Immature natural killer cell (primary cell): Measurements from ENCODE around the gene ITPKC. TPM values are rescaled to one million over a fixed set of nuclear protein-coding genes. Genes with fewer than 3 reads are reported as not detected.
A peak's percentile ranks its signal among the peaks of the same experiment; 100 is the strongest.

Source experiments
- DNase-seq, 3 donors: peaks; one replicate each; pipeline ENCODE4 v3.0.0; 2022; ENCODE audit warnings: mixed read lengths in 1 of 3
- H3K27ac Mint-ChIP-seq, 6 donors: one replicate each; pipeline ENCODE4 v1.8.0; 2020; ENCODE audit warnings: mixed read lengths in 6 of 6, mild to moderate bottlenecking in 5 of 6, inconsistent platforms in 4 of 6, moderate library complexity in 3 of 6
- H3K27me3 Mint-ChIP-seq, 3 donors: one replicate each; pipeline ENCODE4 v1.8.0; 2020 to 2021; ENCODE audit warnings: low read depth in 3 of 3, mild to moderate bottlenecking in 3 of 3, mixed read lengths in 3 of 3, moderate library complexity in 3 of 3, inconsistent platforms in 1 of 3
- H3K36me3 Mint-ChIP-seq, 3 donors: one replicate each; pipeline ENCODE4 v1.8.0; 2020; ENCODE audit warnings: mixed read lengths in 3 of 3, inconsistent platforms in 2 of 3, mild to moderate bottlenecking in 2 of 3
- H3K4me1 Mint-ChIP-seq, 2 donors: one replicate each; pipeline ENCODE4 v1.8.0; 2020; ENCODE audit warnings: inconsistent platforms in 2 of 2, mild to moderate bottlenecking in 2 of 2, mixed read lengths in 2 of 2, moderate library complexity in 1 of 2
- H3K4me3 Mint-ChIP-seq, 5 donors: one replicate each; pipeline ENCODE4 v1.8.0; 2020; ENCODE audit warnings: mild to moderate bottlenecking in 5 of 5, mixed read lengths in 5 of 5, inconsistent platforms in 3 of 5, moderate library complexity in 3 of 5
- H3K9me3 Mint-ChIP-seq, 6 donors: one replicate each; pipeline ENCODE4 v1.8.0; 2020; ENCODE audit warnings: mild to moderate bottlenecking in 6 of 6, mixed read lengths in 6 of 6, inconsistent platforms in 4 of 6, moderate library complexity in 3 of 6
- polyA plus RNA-seq, 3 donors: library from polyadenylated mRNA; unstranded; fragments of 300-500 nt; fragmentation: Illumina TruSeq; gene quantifications; one replicate each; pipeline ENCODE4 v1.2.3, GENCODE V29; 2021

Gene ITPKC
- polyA plus RNA-seq, 3 donors from 2014 or later, result 3.8 to 8.1 (median 4.5) TPM

DNA sequence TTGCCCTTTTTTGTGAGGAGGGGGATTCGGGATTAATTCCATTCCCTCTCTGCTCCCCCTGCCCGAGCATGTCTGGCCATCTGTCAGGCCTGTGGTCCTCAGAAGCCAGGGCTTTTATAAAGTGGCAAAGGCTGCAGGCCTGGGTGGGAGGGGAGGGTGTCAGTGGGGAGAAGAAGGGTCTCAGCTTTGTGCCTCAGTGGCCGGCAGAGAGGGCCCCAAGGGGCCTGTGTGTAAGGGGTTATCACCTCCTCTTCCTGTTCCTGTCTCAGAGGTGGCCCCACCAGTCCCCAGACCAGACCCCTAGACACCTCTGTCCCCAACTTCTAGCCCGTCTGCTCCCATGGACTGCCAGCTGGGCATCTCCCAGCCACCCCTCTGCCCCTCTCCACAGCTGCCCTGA lies 23.0 kb upstream of the ITPKC start:
- Mint-ChIP-seq H3K27ac (no peak overlapping the region), H3K27me3 (peaks cover 1 to 3% (median 3%) of the 10 kb centered on the region in 3 donors), H3K4me3 (no peak overlapping the region), H3K36me3 (no peaks in the 10 kb centered on the region), H3K4me1 (peaks cover 3 to 5% of the 10 kb centered on the region in 2 donors), H3K9me3 (no peaks in the 10 kb centered on the region)
- DNase-seq, result no peak

DNA sequence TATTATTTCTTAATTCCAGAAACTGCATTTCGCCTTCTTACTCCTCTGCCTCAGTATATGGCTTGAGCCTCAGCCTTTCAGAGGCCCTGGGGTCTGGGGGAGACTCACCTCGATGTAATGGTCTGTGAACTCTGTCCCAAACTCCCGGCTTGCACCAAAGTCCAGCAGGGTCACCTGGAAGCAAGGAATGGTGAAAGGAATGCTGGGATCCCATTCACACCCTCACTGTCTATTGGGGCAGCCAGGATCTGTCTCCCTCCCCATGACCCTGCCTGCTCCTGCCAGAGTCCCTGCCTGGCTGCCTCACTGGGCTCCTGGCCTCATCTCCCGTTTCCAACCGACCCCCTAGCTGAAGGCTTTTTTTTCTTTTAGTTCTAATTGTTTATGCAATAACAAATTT lies 21.0 kb upstream of the ITPKC start:
- Mint-ChIP-seq H3K36me3 (peaks cover 0 to 8% (median 4%) of the 10 kb centered on the region in 3 donors), H3K27me3 (peaks cover under 1 to 1% (median under 1%) of the 10 kb centered on the region in 3 donors), H3K4me1 (peaks cover under 1% of the 10 kb centered on the region in 2 donors), H3K4me3 (no peak overlapping the region), H3K9me3 (no peaks in the 10 kb centered on the region), H3K27ac (peak overlapping the region in 1 of 6 donors; percentile 53)
- no peak for DNase-seq

DNA sequence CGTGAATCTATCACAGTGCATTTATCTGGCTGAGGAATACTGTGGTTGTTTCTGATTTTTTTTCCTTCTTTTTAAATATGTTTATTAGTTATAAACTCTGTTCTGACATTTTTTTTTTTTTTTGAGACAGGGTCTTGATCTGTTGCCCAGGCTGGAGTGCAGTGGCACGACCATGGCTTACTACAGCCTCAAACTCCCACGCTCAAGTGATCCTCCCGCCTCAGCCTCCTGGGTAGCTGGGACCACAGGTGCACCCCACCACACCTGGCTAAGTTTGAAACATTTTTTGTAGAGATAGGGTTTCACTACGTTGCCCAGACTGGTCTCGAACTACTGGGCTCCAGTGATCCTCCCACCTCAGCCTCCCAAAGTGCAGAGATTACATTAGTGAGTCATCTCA lies 19.9 kb upstream of the ITPKC start:
- Mint-ChIP-seq H3K9me3 (no peaks in the 10 kb centered on the region), H3K27me3 (no peaks in the 10 kb centered on the region), H3K36me3 (peaks cover 2 to 14% (median 4%) of the 10 kb centered on the region in 3 donors), H3K4me1 (no peaks in the 10 kb centered on the region), H3K4me3 (no peak overlapping the region), H3K27ac (no peak overlapping the region)
- DNase-seq, result no peak

DNA sequence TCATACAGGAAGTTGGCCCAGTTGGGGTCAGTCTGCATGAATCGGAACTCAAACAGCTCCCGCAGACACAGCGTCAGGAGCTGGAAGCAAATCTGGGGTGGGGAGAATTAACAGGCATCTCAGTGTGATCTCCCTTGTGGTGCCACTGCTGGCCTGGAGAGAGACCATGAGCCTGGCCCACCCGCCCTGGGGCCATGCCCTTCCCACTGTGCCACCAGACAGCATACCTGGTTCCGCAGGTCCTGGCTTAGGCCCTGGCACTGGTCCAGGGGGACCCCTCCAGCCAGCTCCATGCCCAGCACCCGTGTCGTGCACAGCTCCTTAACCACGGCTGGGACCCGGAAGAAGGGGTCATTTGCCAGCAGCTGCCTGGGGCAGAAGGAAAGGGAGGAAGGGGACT lies 16.8 kb upstream of the ITPKC start:
- Mint-ChIP-seq H3K4me3 (no peak overlapping the region), H3K27me3 (peaks cover 0 to 4% (median 2%) of the 10 kb centered on the region in 3 donors), H3K36me3 (peaks cover 12 to 30% (median 18%) of the 10 kb centered on the region in 3 donors), H3K9me3 (no peaks in the 10 kb centered on the region), H3K27ac (no peak overlapping the region), H3K4me1 (no peaks in the 10 kb centered on the region)
- no peak for DNase-seq

DNA sequence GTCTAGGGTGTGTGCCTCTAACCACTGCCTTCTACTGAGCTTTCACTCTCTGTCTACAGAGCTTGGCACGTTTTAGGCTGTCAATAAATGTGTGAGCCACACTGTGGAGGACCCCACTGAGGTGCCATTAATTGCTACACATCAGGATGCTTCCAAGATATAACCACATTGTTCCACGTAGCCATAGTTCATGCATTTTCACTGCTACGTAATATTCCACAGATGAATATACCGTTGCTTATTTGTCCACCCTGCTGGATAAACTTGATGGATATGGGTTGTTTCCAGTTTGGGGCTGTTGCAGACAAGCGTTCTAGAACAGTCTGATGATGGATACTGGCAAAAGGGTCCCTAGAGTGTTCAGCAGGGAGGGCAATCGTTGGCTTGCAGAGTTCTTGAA lies 15.2 kb upstream of the ITPKC start:
- no peaks in the 10 kb centered on the region for H3K9me3 Mint-ChIP-seq
- peaks cover 12 to 35% (median 20%) of the 10 kb centered on the region in 3 donors for H3K36me3 Mint-ChIP-seq
- H3K27me3 Mint-ChIP-seq, result peaks cover 0 to 4% (median 2%) of the 10 kb centered on the region in 3 donors
- no peaks in the 10 kb centered on the region for H3K4me1 Mint-ChIP-seq
- no peak for DNase-seq
- no peak overlapping the region for H3K27ac Mint-ChIP-seq
- H3K4me3 Mint-ChIP-seq, result no peak overlapping the region

DNA sequence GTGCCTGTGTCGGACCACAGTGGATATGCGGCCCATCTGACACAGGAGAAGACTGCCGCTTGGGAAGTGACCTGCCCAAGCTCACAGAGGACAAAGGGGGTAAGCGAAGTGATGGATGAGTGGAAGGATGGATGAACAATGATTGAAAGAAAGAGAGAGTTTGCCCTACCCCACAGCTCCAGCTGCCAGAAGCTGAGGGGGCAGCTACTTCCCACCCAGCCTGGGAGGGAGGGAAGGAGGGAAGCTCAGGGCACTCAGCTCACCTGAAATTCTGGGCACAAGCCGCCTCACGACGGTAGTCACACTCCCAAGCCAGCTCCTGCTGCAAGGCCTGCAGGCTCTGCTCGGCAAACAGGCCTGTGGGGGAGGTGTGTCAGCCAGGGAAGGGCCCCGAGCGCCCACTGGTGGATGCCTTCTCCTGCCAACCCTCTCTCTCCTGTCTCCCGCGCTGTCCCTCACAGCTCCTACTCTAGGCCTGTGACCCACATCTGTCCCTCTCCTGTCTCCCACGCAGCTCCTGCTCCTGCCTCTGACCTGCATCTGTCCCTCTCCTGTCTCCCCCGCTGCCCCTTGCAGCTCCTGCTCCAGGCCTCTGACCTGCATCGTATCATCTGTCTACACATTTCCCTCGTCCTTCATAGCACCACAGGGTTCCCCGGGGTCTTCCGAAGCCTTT lies 14.4 kb upstream of the ITPKC start:
- no peak overlapping the region for H3K4me3 Mint-ChIP-seq
- no peaks in the 10 kb centered on the region for H3K9me3 Mint-ChIP-seq
- H3K4me1 Mint-ChIP-seq, result no peaks in the 10 kb centered on the region
- H3K36me3 Mint-ChIP-seq, result peaks cover 12 to 40% (median 20%) of the 10 kb centered on the region in 3 donors
- no peak for DNase-seq
- peak overlapping the region in 2 of 6 donors; percentile 25 to 62 for H3K27ac Mint-ChIP-seq
- H3K27me3 Mint-ChIP-seq, result peaks cover 0 to 4% (median 2%) of the 10 kb centered on the region in 3 donors

DNA sequence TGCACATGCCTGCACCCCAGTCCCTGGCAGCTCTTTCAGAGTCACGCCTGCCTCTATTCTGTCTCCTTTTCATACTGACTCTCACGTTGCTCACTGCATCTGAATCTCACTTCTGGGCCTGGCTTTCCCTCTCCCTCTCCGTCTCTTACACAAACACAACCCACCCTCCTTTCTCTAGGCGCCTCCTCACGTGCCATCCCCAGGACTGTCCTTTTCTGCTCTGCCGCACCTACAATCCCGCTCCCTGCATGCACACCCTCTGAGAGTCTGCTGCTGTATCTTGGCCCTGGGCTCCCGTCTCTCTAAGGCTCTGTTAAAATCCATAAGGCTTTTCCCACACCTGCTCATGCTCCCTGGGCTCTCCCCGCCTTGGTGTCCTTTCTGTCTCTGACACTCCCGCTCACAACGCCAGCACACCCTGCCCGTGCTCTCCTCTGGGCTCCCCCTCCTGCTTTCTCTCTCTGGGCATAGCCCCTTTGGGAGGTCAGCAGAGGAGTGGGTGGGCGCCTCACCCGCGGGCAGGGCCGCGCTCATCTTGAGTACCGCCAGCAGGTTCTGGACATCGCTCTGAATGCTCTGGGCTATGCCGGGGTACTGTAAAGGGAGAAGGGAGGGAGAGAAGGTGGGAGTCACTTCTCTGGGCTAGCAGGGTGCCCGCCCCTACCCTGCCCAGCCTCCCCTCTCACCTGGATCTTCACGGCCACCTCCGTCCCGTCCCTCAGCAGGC lies 13.7 kb upstream of the ITPKC start:
- H3K4me3 Mint-ChIP-seq, result no peak overlapping the region
- H3K9me3 Mint-ChIP-seq, result no peaks in the 10 kb centered on the region
- DNase-seq, result no peak
- H3K27ac Mint-ChIP-seq, result peak overlapping the region in 2 of 6 donors; percentile 25 to 62
- H3K4me1 Mint-ChIP-seq, result no peaks in the 10 kb centered on the region
- peaks cover 12 to 46% (median 20%) of the 10 kb centered on the region in 3 donors for H3K36me3 Mint-ChIP-seq
- H3K27me3 Mint-ChIP-seq, result peaks cover 0 to 4% (median 2%) of the 10 kb centered on the region in 3 donors

DNA sequence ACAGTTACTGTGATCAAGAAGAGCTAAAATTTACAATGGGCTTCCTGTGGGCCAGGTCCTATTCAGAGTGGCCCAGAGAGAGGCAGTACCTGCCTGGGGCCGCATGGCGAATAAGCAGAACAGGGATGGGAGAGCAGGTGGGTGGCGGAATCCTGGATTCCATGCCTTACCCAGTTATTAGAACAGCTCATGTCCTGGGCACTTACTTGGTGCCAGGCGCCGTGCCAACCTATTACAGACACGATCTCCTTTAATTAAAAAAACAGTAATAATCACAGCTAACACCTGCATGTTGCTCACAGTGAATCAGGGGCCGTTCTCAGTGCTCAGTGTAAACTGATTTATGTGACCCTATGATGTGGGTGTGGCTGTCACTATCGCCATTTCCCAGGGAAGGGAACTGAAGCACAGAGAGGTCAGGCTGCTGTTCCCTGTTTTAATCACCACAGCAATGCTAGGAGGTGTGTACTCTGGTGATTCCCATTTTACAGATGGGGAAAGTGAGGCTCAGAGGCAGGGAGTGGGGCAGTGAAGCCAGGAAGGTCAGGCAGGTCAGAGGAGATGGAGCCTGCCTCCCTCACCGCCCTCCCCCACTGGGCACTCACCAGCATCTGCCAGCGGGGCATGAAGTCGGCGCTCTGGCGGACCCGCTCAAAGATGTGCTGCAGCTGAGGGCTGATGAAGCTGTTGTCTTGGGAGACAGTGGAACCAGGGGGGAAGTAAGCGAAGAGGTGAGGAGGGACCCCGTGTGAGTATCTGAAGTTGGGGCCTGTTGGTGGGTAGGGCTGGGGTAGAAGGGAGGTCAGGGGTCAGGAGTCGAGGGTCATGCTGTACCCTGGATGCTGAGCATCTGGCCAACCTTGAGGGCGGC lies 12.2 kb upstream of the ITPKC start:
- Mint-ChIP-seq H3K36me3 (peaks cover 18 to 51% (median 24%) of the 10 kb centered on the region in 3 donors), H3K27ac (no peak overlapping the region), H3K9me3 (no peaks in the 10 kb centered on the region), H3K4me3 (no peak overlapping the region), H3K4me1 (no peaks in the 10 kb centered on the region), H3K27me3 (peaks cover 0 to 4% (median 2%) of the 10 kb centered on the region in 3 donors)
- DNase-seq, result no peak

DNA sequence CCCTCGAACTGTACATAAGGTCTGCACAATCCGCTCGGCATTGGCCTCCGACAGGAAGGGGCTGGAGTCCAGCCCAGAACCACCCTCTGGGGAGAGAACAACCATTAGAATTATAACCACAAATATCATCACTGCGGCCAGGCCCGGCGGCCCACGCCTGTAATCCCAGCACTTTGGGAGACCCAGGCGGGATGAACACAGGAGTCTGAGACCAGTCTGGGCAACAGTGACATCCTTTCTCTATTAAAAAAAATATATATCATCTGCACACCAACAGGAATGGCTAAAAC lies 11.6 kb upstream of the ITPKC start:
- H3K9me3 Mint-ChIP-seq, result no peaks in the 10 kb centered on the region
- H3K36me3 Mint-ChIP-seq, result peaks cover 18 to 51% (median 25%) of the 10 kb centered on the region in 3 donors
- DNase-seq, result no peak
- peaks cover 0 to 4% (median 2%) of the 10 kb centered on the region in 3 donors for H3K27me3 Mint-ChIP-seq
- H3K4me3 Mint-ChIP-seq, result no peak overlapping the region
- H3K4me1 Mint-ChIP-seq, result no peaks in the 10 kb centered on the region
- no peak overlapping the region for H3K27ac Mint-ChIP-seq

DNA sequence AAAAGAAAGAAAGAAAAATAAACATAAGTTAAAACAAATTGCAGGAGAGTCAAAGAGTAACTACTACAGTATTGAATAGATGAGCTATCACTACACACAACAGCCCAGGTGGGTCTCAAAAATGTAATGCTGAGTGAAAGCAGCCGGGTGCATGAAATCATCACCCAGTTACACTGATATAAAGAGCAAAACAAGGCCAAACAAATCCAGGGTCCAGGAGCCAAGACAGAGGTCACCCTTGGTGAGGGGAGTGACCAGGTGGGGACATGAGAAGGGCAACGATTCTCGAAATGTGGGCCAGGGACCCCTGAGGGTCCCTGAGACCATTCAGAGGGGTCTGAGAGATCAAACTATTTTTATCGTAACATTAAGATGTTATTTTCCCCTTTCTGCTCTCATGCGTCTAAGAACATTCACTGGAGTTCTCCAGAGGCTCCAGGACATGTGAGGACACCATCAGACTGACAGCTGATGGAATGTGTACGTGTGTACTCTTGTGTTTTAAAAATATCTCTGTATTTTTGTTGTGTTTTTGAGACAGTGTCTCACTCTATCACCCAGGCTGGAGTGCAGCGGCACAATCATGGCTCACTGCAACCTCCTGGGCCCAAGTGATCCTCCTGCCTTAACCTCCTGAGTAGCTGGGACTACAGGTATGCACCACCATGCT lies 10.8 kb upstream of the ITPKC start:
- Mint-ChIP-seq H3K27me3 (peaks cover 0 to 4% (median 2%) of the 10 kb centered on the region in 3 donors), H3K27ac (peak overlapping the region in 1 of 6 donors; percentile 40)

DNA sequence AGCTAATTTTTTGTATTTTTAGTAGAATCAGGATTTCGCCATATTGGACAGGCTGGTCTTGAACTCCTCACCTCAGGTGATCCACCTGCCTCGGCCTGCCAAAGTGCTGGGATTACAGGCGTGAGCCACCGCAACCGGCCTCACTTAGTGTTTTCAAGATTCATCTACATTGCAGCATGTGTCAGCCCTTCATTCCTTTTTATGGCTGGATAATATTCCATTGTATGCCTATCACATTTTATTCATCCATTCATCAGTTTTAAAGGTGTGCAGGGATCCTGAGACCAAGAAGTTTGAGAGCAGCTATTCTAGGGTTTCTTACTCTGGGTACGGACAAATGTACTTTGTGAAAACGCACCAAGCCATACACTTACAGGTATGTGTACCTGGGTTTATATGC lies 9.3 kb upstream of the ITPKC start:
- Mint-ChIP-seq H3K36me3 (peaks cover 18 to 42% (median 32%) of the 10 kb centered on the region in 3 donors), H3K4me1 (peaks cover 2 to 10% of the 10 kb centered on the region in 2 donors), H3K4me3 (no peak overlapping the region), H3K27ac (no peak overlapping the region), H3K27me3 (peaks cover 0 to 3% (median 2%) of the 10 kb centered on the region in 3 donors), H3K9me3 (no peaks in the 10 kb centered on the region)
- no peak for DNase-seq

More for the DNA sequence above, 10.8 kb upstream of the ITPKC start:
- Mint-ChIP-seq H3K9me3 (no peaks in the 10 kb centered on the region), H3K4me3 (no peak overlapping the region), H3K36me3 (peaks cover 18 to 47% (median 26%) of the 10 kb centered on the region in 3 donors), H3K4me1 (peaks cover 0 to under 1% of the 10 kb centered on the region in 2 donors)
- DNase-seq, result no peak

DNA sequence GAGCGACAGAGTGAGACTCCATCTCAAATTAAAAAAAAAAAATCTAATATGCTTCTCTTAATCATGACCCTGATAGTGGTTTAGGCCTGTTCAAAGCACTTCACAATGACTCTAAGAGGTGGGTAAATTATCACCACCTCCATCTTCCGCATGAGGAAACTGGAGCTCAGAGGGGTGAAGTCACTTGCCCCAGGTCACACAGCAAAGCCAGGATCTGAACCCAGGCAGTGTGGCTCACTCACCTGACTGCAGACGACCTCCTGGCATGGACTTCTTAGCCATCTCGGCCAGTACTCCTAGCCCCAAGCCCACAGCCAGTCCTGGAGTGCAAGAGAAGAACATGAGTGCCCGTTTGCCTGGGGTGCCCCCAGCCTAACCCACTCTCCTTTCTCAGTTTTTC lies 7.1 kb upstream of the ITPKC start:
- H3K27ac Mint-ChIP-seq, result peak overlapping the region in 1 of 6 donors; percentile 24
- H3K4me3 Mint-ChIP-seq, result no peak overlapping the region
- peaks cover 16 to 26% of the 10 kb centered on the region in 2 donors for H3K4me1 Mint-ChIP-seq
- H3K36me3 Mint-ChIP-seq, result peaks cover 12 to 40% (median 21%) of the 10 kb centered on the region in 3 donors
- H3K9me3 Mint-ChIP-seq, result no peaks in the 10 kb centered on the region
- no peak for DNase-seq
- peaks cover under 1 to 5% (median 4%) of the 10 kb centered on the region in 3 donors for H3K27me3 Mint-ChIP-seq

DNA sequence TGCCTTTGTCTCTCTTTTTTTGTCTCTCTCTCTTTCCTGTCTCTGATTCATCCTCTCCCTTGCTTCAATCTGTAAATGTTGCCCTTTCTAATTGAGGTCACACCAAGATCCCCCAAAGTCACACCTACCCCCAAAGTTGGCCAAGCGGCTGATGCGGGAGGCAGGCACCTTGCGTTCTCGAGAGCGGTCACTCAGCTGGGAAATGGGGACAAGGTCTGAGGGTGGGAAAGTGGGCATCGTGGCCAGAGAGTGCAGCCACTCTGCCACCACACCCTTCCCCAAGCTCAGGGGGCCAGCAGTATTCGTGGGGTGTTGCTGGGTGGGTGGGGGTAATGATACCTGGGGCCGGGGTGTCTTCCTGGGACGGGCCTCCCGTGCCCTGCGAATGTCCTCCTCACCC lies 3.0 kb upstream of the ITPKC start:
- Mint-ChIP-seq H3K4me3 (peak overlapping the region; percentile 86 to 93 (median 91)), H3K9me3 (no peaks in the 10 kb centered on the region), H3K27ac (peak overlapping the region; percentile 97 to 99 (median 98)), H3K36me3 (peaks cover 10 to 19% (median 13%) of the 10 kb centered on the region in 3 donors), H3K4me1 (peaks cover 51 to 58% of the 10 kb centered on the region in 2 donors), H3K27me3 (peaks cover 10 to 21% (median 16%) of the 10 kb centered on the region in 3 donors)
- peak in 1 of 3 donors; percentile 21 for DNase-seq
